ENCODE measurements around the gene CFAP20DC. TPM values are rescaled to one million over a fixed set of nuclear protein-coding genes. Genes with fewer than 3 reads are reported as not detected.
"Not testable (repeated sequence)": the region's sequence is repeated elsewhere in the genome, so short reads cannot be mapped to it uniquely, and the experiment has no call there.

CFAP20DC gene
- total RNA-seq, 1 experiment from 2014 or later = 3.3 TPM

GRCh38 chr3:58963928-58964503 is 85.8 kb downstream of the CFAP20DC start:
- no peak for DNase-seq (ENCODE audit: low read depth)

- no peak for DNase-seq (ENCODE audit: low read depth)
Measured at GRCh38 chr3:58962816-58963215, 87.0 kb downstream of the CFAP20DC start.

GRCh38 chr3:58962040-58962651 is 87.7 kb downstream of the CFAP20DC start:
- no peak for DNase-seq (ENCODE audit: low read depth)

GRCh38 chr3:58955308-58955707 is 94.5 kb downstream of the CFAP20DC start:
- no peak for DNase-seq (ENCODE audit: low read depth)

GRCh38 chr3:58953288-58953687 is 96.5 kb downstream of the CFAP20DC start:
- no peak for DNase-seq (ENCODE audit: low read depth)

- DNase-seq (ENCODE audit: low read depth) = no peak
Measured at GRCh38 chr3:58952128-58952917, 97.5 kb downstream of the CFAP20DC start.

GRCh38 chr3:58948018-58948417 is 101.8 kb downstream of the CFAP20DC start:
- no peak for DNase-seq (ENCODE audit: low read depth)

- DNase-seq (ENCODE audit: low read depth) = no peak
Measured at GRCh38 chr3:58946875-58947274, 103.0 kb downstream of the CFAP20DC start.

- DNase-seq (ENCODE audit: low read depth) = no peak
Measured at GRCh38 chr3:58938057-58938456, 111.8 kb downstream of the CFAP20DC start.

- no peak for DNase-seq (ENCODE audit: low read depth)
Measured at GRCh38 chr3:58924578-58924977, 125.2 kb downstream of the CFAP20DC start.

GRCh38 chr3:58900386-58900785 is 149.4 kb downstream of the CFAP20DC start:
- no peak for DNase-seq (ENCODE audit: low read depth)

- DNase-seq (ENCODE audit: low read depth) = no peak
Measured at GRCh38 chr3:58899953-58900298, 149.9 kb downstream of the CFAP20DC start.

GRCh38 chr3:58899159-58899952 is 150.5 kb downstream of the CFAP20DC start:
- no peak for DNase-seq (ENCODE audit: low read depth)

- DNase-seq (ENCODE audit: low read depth) = no peak
Measured at GRCh38 chr3:58898513-58898912, 151.3 kb downstream of the CFAP20DC start.

GRCh38 chr3:58897646-58898045 is 152.2 kb downstream of the CFAP20DC start:
- no peak for DNase-seq (ENCODE audit: low read depth)

- DNase-seq (ENCODE audit: low read depth) = not testable (repeated sequence)
Measured at GRCh38 chr3:58895678-58896077, 154.1 kb downstream of the CFAP20DC start.

- not testable (repeated sequence) for DNase-seq (ENCODE audit: low read depth)
Measured at GRCh38 chr3:58892526-58892925, 157.3 kb downstream of the CFAP20DC start.

GRCh38 chr3:58888087-58888486 is 161.7 kb downstream of the CFAP20DC start:
- DNase-seq (ENCODE audit: low read depth) = no peak

GRCh38 chr3:58884453-58884852 is 165.4 kb downstream of the CFAP20DC start:
- no peak for DNase-seq (ENCODE audit: low read depth)

- DNase-seq (ENCODE audit: low read depth) = no peak
Measured at GRCh38 chr3:58880182-58880581, 169.6 kb downstream of the CFAP20DC start.

- DNase-seq (ENCODE audit: low read depth) = no peak
Measured at GRCh38 chr3:58874795-58875194, 175.0 kb downstream of the CFAP20DC start.

- DNase-seq (ENCODE audit: low read depth) = peak; percentile 2
Measured at GRCh38 chr3:58874248-58874741, 175.5 kb downstream of the CFAP20DC start.

All from Daoy (cell line).